GM18861 (cell line): ENCODE data around the gene SCGB1C1.

ENCODE experiments used
- ATAC-seq: cut with Tn5 transposase; IDR thresholded peaks from one replicate; pipeline ENCODE4 v1.9.1; 2021; ENCODE audit not compliant: unreplicated experiment

Gene SCGB1C1

GRCh38 chr11:204587-205109 is 11.8 kb downstream of the SCGB1C1 start:
- no peak for ATAC-seq

- ATAC-seq, result no peak
Observed at GRCh38 chr11:205221-206001, 12.5 kb downstream of the SCGB1C1 start.

- no peak for ATAC-seq
Observed at GRCh38 chr11:206002-206384, 13.1 kb downstream of the SCGB1C1 start.

- ATAC-seq, result no peak
Observed at GRCh38 chr11:206526-207207, 13.8 kb downstream of the SCGB1C1 start.

GRCh38 chr11:207208-207862 is 14.5 kb downstream of the SCGB1C1 start, which contains the start of the genes BET1L and RIC8A:
Gene BET1L (minus strand): TSS chr11:207399. CDS start chr11:207321, 78 bp downstream.
Gene RIC8A (plus strand): TSS chr11:207708. CDS start chr11:208855, 1,147 bp downstream.
- peak; percentile 71 for ATAC-seq

GRCh38 chr11:207863-208180 is 14.9 kb downstream of the SCGB1C1 start:
- ATAC-seq, result no peak

- ATAC-seq, result peak; percentile 34
Observed at GRCh38 chr11:208181-208916, 15.5 kb downstream of the SCGB1C1 start.

- no peak for ATAC-seq
Observed at GRCh38 chr11:208917-209260, 16.0 kb downstream of the SCGB1C1 start.

GRCh38 chr11:209275-210121 is 16.6 kb downstream of the SCGB1C1 start:
- no peak for ATAC-seq

- no peak for ATAC-seq
Observed at GRCh38 chr11:210122-210802, 17.4 kb downstream of the SCGB1C1 start.

- no peak for ATAC-seq
Observed at GRCh38 chr11:210803-211180, 17.9 kb downstream of the SCGB1C1 start.

- ATAC-seq, result no peak
Observed at GRCh38 chr11:211295-211694, 18.4 kb downstream of the SCGB1C1 start.

GRCh38 chr11:211741-212140 is 18.9 kb downstream of the SCGB1C1 start:
- no peak for ATAC-seq

- ATAC-seq, result no peak
Observed at GRCh38 chr11:212150-213100, 19.5 kb downstream of the SCGB1C1 start.

GRCh38 chr11:213111-213510 is 20.2 kb downstream of the SCGB1C1 start:
- ATAC-seq, result no peak

GRCh38 chr11:214083-214482 is 21.2 kb downstream of the SCGB1C1 start:
- no peak for ATAC-seq

- no peak for ATAC-seq
Observed at GRCh38 chr11:215581-216037, 22.7 kb downstream of the SCGB1C1 start.
